Measurements from ENCODE around the gene CDC42EP5. TPM values are rescaled to one million over a fixed set of nuclear protein-coding genes. Genes with fewer than 3 reads are reported as not detected.

CDC42EP5 gene
- total and polyA plus RNA-seq, 2 donors (not counting 1 experiment from before 2014, with no cell fraction given), result not detected

- ATAC-seq (ENCODE audit: low read depth), result peak; percentile 48
- peak overlapping the region; percentile 100 for H3K4me2 ChIP-seq (replicated peaks; ENCODE audit: low read depth, low read length, poor library complexity, severe bottlenecking)
- TF ChIP-seq CTCF (IDR thresholded peaks at IDR 0.05), result no peak
- TF ChIP-seq EZH2 (IDR thresholded peaks at IDR 0.05; ENCODE audit: borderline replicate concordance, insufficient read depth, low read depth, low read length, poor library complexity, severe bottlenecking), result no peak
- H3K4me3 ChIP-seq (ENCODE audit: control extremely low read depth in 1 of 5, extremely low read depth in 1 of 5, insufficient read depth in 1 of 5, low read depth in 2 of 5, low read length in 4 of 5), result peak overlapping the region; percentile 65 to 88 (median 74)
- H4K20me1 ChIP-seq (ENCODE audit: control insufficient read depth, insufficient read depth, low read length, poor library complexity, severe bottlenecking), result peaks cover 30% of the 10 kb centered on the region
- no peaks in the 10 kb centered on the region for H3K9me3 Mint-ChIP-seq (ENCODE audit: insufficient read depth)
- intact Hi-C loops (cut with micrococcal nuclease), result loop anchor here (1.0 to 5.0 kb wide), 4 partner anchors 47 to 598 kb away; partner anchors contain the start of genes CNOT3 and MYADM
- peak; percentile 82 for DNase-seq
- ChIA-PET POLR2A (interaction anchor here (0.6 kb wide), 1 partner anchor 199 kb away, joined by 8 read pairs; no protein-coding TSS in a partner anchor), CTCF (no interaction called here)
- H3K4me1 ChIP-seq (ENCODE audit: control insufficient read depth in 2 of 2, insufficient read depth in 2 of 2, low read length in 2 of 2), result peaks cover 16 to 29% of the 10 kb centered on the region in 2 donors
- peak overlapping the region; percentile 81 for H2AFZ ChIP-seq (ENCODE audit: insufficient read depth, low read depth, low read length, poor library complexity, severe bottlenecking)
- H3K4me1 Mint-ChIP-seq, result peaks cover 19% of the 10 kb centered on the region
- H3K27ac ChIP-seq (ENCODE audit: low read length in 2 of 2), result peak overlapping the region; percentile 84 to 85
- peak overlapping the region; percentile 93 for H3K27ac Mint-ChIP-seq
- peaks cover 2% of the 10 kb centered on the region for H3K79me2 ChIP-seq (ENCODE audit: control insufficient read depth, insufficient read depth, low read length)
- H3K9me3 ChIP-seq (ENCODE audit: control extremely low read depth in 1 of 3, control insufficient read depth in 2 of 3, insufficient read depth in 1 of 3, low read length in 2 of 3), result peaks cover 0 to 26% (median 0%) of the 10 kb centered on the region in 3 donors
- peak overlapping the region; percentile 91 for H3K4me3 Mint-ChIP-seq
- H3K27me3 Mint-ChIP-seq, result peaks cover 16% of the 10 kb centered on the region
- peaks cover 0 to 13% (median 3%) of the 10 kb centered on the region in 4 experiments for H3K27me3 ChIP-seq (replicated peaks in 1 of 4; ENCODE audit: control extremely low read depth in 1 of 4, control insufficient read depth in 3 of 4, insufficient read depth in 4 of 4, low read length in 3 of 4)
- peaks cover 0 to 19% of the 10 kb centered on the region in 2 experiments for H3K36me3 ChIP-seq (replicated peaks in 1 of 2; ENCODE audit: control extremely low read depth in 1 of 2, control insufficient read depth in 1 of 2, extremely low read depth in 1 of 2, insufficient read depth in 2 of 2, low read length in 1 of 2)
- H3K9ac ChIP-seq (ENCODE audit: low read length), result peak overlapping the region; percentile 81
- 9% methylated on average over 83 of the region's 87 CpGs for WGBS (ENCODE audit: insufficient coverage)
Measured at GRCh38 chr19:54464630-54465425, 8.3 kb downstream of the CDC42EP5 start.

All from B cell (primary cell).